Nephron (organoid): ENCODE measurements around the gene IKZF4.
A peak's percentile ranks its signal among the peaks of the same experiment; 100 is the strongest.

ENCODE experiments used
- H3K27ac Mint-ChIP-seq, 3 experiments: 2 replicates each; pipeline ENCODE4 v1.8.0; 2020; ENCODE audit warnings: mixed read lengths in 3 of 3, mild to moderate bottlenecking in 2 of 3, moderate library complexity in 1 of 3
- H3K27me3 Mint-ChIP-seq: 2 replicates; pipeline ENCODE4 v1.8.0; 2021; ENCODE audit warnings: low read depth, mild to moderate bottlenecking, moderate library complexity, mixed read lengths
- H3K36me3 Mint-ChIP-seq: 2 replicates; pipeline ENCODE4 v1.8.0; 2020; ENCODE audit warnings: low read depth, mixed read lengths
- H3K4me1 Mint-ChIP-seq: 2 replicates; pipeline ENCODE4 v1.8.0; 2020; ENCODE audit warnings: mixed read lengths
- H3K4me3 Mint-ChIP-seq, 3 experiments: 2 replicates each; pipeline ENCODE4 v1.8.0; 2020; ENCODE audit warnings: mild to moderate bottlenecking in 3 of 3, mixed read lengths in 3 of 3, moderate library complexity in 2 of 3
- H3K9me3 Mint-ChIP-seq: 2 replicates; pipeline ENCODE4 v1.8.0; 2020; ENCODE audit warnings: mixed read lengths
- TF ChIP-seq, protein P1 (sequence below), 3 experiments: fragments of 200-600 bp; sonication (generic); IDR thresholded peaks; one replicate each; pipeline ENCODE4 v1.5.0; 2021; ENCODE audit warnings: antibody characterized with exemption in 3 of 3; ENCODE audit not compliant: unreplicated experiment in 3 of 3

Gene IKZF4

DNA sequence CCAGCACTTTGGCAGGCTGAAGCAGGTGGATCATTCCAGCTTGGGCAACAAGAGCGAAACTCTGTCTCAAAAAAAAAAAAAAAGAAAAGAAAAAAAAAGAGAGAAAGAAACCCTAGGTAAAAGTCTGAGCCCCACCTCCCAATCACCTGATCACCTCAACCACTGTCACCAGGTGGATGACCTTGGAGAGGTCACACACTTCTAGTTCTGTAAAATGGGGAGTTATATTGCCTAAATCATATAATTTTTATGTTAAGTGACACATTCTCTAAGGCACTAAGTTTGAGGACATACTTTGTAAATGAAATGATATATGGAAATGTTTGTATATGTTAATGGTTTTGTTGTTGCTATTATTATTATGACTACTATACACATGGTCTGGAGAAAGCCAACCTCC is 57.6 kb downstream of the IKZF4 start:
- TF ChIP-seq, protein P1, sequence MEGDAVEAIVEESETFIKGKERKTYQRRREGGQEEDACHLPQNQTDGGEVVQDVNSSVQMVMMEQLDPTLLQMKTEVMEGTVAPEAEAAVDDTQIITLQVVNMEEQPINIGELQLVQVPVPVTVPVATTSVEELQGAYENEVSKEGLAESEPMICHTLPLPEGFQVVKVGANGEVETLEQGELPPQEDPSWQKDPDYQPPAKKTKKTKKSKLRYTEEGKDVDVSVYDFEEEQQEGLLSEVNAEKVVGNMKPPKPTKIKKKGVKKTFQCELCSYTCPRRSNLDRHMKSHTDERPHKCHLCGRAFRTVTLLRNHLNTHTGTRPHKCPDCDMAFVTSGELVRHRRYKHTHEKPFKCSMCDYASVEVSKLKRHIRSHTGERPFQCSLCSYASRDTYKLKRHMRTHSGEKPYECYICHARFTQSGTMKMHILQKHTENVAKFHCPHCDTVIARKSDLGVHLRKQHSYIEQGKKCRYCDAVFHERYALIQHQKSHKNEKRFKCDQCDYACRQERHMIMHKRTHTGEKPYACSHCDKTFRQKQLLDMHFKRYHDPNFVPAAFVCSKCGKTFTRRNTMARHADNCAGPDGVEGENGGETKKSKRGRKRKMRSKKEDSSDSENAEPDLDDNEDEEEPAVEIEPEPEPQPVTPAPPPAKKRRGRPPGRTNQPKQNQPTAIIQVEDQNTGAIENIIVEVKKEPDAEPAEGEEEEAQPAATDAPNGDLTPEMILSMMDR (IDR thresholded peaks at IDR 0.05; ENCODE audit: unreplicated experiment in 3 of 3), result no peak
- peaks cover 11% of the 10 kb centered on the region for H3K4me1 Mint-ChIP-seq
- H3K27me3 Mint-ChIP-seq, result peaks cover 45% of the 10 kb centered on the region
- no peaks in the 10 kb centered on the region for H3K9me3 Mint-ChIP-seq
- peak overlapping the region; percentile 88 to 96 (median 89) for H3K4me3 Mint-ChIP-seq
- H3K36me3 Mint-ChIP-seq, result no peaks in the 10 kb centered on the region
- peak overlapping the region; percentile 35 to 96 (median 85) for H3K27ac Mint-ChIP-seq

DNA sequence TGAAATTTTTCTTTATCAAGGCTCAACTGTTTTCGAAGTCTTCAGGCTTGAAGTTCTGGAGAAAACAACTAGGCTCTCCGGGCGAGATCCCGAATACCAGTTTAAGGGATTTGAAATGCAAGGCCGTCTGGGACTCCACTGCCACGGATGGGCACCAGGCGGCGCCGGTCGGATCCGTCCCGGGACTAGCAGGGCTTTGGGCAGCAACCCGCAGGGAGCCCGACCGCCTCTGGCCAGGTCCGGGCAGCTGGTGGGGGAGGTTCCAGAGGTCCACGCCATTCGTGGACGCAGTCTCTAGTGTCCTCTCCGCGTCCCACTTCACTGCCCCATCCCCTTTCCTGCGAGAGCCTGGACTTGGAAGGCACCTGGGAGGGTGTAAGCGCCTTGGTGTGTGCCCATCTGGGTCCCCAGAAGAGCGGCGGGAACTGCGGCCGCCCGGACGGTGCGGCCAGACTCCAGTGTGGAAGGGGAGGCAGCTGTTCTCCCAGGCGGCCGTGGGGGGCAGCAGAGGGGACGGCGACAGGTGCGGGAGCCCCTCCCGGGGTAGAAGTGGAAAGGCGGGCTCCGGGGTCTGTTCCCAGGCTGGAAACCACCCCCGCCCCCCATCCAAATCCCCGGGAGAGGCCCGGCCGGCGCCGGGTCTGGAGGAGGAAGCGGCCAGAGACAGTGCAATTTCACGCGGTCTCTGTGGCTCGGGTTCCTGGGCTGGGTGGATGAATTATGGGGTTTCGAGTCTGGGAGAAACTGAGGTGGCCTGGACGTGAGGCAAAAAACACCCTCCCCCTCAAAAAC is 58.3 kb downstream of the IKZF4 start:
- Mint-ChIP-seq H3K36me3 (no peaks in the 10 kb centered on the region), H3K4me3 (peak overlapping the region; percentile 88 to 96 (median 89)), H3K9me3 (no peaks in the 10 kb centered on the region), H3K27me3 (peaks cover 44% of the 10 kb centered on the region), H3K4me1 (peaks cover 11% of the 10 kb centered on the region), H3K27ac (peak overlapping the region; percentile 85 to 96 (median 94))
- TF ChIP-seq, protein P1 (IDR thresholded peaks at IDR 0.05; ENCODE audit: unreplicated experiment in 3 of 3), result peak; percentile 65 to 75 (median 69)

DNA sequence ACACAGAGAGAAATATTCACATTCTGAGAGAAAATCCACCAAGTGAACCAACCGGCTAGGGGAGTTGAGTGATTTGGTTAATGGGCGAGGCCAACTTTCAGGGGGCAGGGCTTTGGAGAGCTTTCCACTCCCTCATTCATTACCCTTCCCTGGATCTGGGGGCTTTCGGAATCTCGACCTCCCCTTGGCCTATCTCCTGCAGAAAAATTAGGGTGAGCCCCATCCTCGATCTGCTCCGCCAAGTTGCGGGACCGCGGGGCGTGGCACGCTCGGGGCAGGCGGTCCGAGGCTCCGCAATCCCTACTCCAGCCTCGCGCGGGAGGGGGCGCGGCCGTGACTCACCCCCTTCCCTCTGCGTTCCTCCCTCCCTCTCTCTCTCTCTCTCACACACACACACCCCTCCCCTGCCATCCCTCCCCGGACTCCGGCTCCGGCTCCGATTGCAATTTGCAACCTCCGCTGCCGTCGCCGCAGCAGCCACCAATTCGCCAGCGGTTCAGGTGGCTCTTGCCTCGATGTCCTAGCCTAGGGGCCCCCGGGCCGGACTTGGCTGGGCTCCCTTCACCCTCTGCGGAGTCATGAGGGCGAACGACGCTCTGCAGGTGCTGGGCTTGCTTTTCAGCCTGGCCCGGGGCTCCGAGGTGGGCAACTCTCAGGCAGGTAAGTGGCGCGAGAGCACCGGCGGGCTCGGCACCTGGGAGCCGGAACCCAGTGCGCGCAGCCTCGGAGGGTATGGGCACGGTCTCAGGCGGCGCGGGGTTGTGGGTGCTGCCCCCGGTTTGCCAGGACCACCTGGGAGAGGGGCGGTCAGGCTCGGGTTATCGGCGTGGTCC is 59.1 kb downstream of the IKZF4 start, which contains the start of gene ERBB3:
TSS of gene ERBB3 (plus strand) at position 443 of the 833 bp plus-strand sequence. CDS start at position 579, 136 bp downstream.
- Mint-ChIP-seq H3K4me3 (peak within 1 kb of the TSS; percentile 88 to 96 (median 89)), H3K36me3 (peaks cover 4% of the 10 kb centered on the region)

DNA sequence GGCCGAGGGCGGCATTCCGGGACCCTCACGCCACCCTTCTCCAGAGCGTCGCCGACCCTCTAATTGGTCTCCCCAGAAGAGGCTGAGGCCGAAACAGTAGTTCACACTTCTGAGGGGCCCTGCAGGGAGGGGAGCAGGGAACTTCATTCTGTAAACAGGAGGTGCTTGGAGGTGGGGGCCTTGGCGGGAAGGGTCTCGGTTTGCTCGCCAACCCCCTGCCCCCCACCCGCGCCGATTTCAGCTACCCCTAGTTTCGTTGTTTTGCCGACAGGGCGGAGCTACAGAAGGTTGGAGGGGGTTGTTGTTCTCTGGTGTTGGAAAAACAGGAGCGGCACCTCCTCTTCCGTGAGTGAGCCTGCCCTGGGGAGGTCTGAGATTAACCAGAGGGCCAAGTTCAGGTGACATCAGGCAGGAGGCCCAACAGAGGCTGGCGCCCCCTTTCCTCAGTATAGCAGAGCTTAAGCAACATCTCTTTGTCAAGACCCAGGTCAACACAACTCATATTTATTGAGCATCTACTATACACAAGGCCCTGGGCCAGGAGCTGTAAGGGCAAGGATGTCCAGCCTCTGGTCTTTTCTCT is 59.8 kb downstream of the IKZF4 start:
- Mint-ChIP-seq H3K27ac (peak overlapping the region; percentile 85 to 96 (median 85)), H3K4me1 (peaks cover 16% of the 10 kb centered on the region), H3K36me3 (peaks cover 8% of the 10 kb centered on the region), H3K9me3 (no peaks in the 10 kb centered on the region), H3K27me3 (peaks cover 44% of the 10 kb centered on the region), H3K4me3 (peak overlapping the region; percentile 88 to 96 (median 89))
- TF ChIP-seq, protein P1 (IDR thresholded peaks at IDR 0.05; ENCODE audit: unreplicated experiment in 3 of 3), result no peak

More for the DNA sequence above, 59.1 kb downstream of the IKZF4 start, which contains the start of gene ERBB3:
- Mint-ChIP-seq H3K4me1 (peaks cover 13% of the 10 kb centered on the region), H3K27me3 (peaks cover 44% of the 10 kb centered on the region), H3K27ac (peak within 1 kb of the TSS; percentile 85 to 96 (median 94)), H3K9me3 (no peaks in the 10 kb centered on the region)
- TF ChIP-seq, protein P1 (IDR thresholded peaks at IDR 0.05; ENCODE audit: unreplicated experiment in 3 of 3), result no peak

DNA sequence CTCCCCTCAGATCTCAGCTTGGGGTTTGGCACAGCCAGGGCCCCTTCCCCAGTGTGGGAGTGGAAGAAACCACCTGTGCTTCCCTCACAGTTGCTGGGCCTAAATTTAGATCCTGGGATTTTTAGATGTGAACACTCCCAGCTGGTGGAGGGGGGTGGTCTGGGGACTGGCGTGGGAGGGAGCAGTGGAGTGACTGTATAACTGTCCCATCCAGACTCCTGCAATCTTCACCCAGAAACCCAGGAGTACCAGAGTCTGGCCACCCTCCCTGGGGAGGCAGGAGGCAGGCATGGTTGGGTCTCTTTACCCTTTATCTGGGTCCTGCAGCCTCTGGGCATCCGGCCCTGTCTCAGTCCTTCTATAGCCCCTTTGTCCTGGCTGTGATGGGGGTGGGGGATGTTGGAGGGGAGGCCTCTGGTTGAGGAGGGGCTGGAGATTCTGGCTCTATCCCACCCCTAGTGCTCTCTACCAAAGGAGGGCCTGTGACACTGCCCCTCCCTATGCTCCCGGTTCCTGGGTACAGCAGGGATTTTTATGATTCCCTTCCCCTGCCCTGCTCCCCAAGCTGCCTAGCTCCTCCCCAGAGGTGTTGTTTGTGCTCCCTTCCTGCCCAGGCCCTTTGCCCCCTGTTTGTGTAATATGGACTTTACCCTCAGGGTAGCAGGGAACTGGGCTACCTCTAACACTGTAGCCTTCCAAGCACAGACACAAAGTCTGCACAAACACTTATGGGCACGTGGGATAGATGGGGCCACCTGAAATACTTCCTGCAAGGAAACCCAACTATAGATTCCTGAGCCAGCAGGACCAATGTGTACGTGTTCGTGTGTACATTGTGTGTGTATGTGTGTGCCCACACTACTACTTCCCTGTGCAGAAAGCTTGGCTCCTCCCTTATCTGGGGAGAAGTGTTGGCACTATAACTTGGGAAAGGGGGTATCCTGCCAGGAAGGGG is 60.8 kb downstream of the IKZF4 start:
- Mint-ChIP-seq H3K4me3 (peak overlapping the region; percentile 88 to 96 (median 89)), H3K27me3 (peaks cover 44% of the 10 kb centered on the region), H3K4me1 (peaks cover 20% of the 10 kb centered on the region), H3K9me3 (no peaks in the 10 kb centered on the region), H3K27ac (peak overlapping the region; percentile 85 to 96 (median 85)), H3K36me3 (peaks cover 8% of the 10 kb centered on the region)
- TF ChIP-seq, protein P1 (IDR thresholded peaks at IDR 0.05; ENCODE audit: unreplicated experiment in 3 of 3), result no peak
